Measurements from ENCODE around the gene CSTPP1. TPM values are rescaled to one million over a fixed set of nuclear protein-coding genes. Genes with fewer than 3 reads are reported as not detected.
"Not testable (repeated sequence)": the region's sequence is repeated elsewhere in the genome, so short reads cannot be mapped to it uniquely, and the experiment has no call there.

CSTPP1 gene
- total and polyA plus RNA-seq, 5 experiments from 2014 or later = 13.2 to 20.4 (median 16.1) TPM

GRCh38 chr11:46947399-46948077 is 11.0 kb downstream of the CSTPP1 start:
- Mint-ChIP-seq H3K27ac (no peak overlapping the region), H3K4me3 (no peak overlapping the region), H3K9me3 (no peaks in the 10 kb centered on the region), H3K36me3 (peaks cover 0 to 16% (median 4%) of the 10 kb centered on the region in 3 donors), H3K4me1 (peaks cover 0 to 6% (median 2%) of the 10 kb centered on the region in 4 donors), H3K27me3 (no peaks in the 10 kb centered on the region)
- ATAC-seq (no peak), DNase-seq (no peak)
- POLR2A ChIA-PET = no interaction called here

GRCh38 chr11:46948378-46949131 is 12.0 kb downstream of the CSTPP1 start:
- Mint-ChIP-seq H3K36me3 (peaks cover 0 to 13% (median 4%) of the 10 kb centered on the region in 3 donors), H3K4me3 (no peak overlapping the region), H3K27ac (no peak overlapping the region), H3K4me1 (peaks cover 0 to 9% (median 6%) of the 10 kb centered on the region in 4 donors), H3K9me3 (no peaks in the 10 kb centered on the region), H3K27me3 (no peaks in the 10 kb centered on the region)
- no peak for DNase-seq
- POLR2A ChIA-PET = no interaction called here
- no peak for ATAC-seq

GRCh38 chr11:46949297-46949696 is 12.7 kb downstream of the CSTPP1 start:
- no peak overlapping the region for H3K4me3 Mint-ChIP-seq
- ATAC-seq (no peak), DNase-seq (no peak)
- POLR2A ChIA-PET = interaction anchor here (0.7 kb wide), 1 partner anchor 131 kb away, joined by 5 read pairs; no protein-coding TSS in a partner anchor
- peaks cover 0 to 9% (median 6%) of the 10 kb centered on the region in 4 donors for H3K4me1 Mint-ChIP-seq
- no peaks in the 10 kb centered on the region for H3K27me3 Mint-ChIP-seq
- peaks cover 0 to 12% (median 4%) of the 10 kb centered on the region in 3 donors for H3K36me3 Mint-ChIP-seq
- H3K27ac Mint-ChIP-seq = no peak overlapping the region
- H3K9me3 Mint-ChIP-seq = no peaks in the 10 kb centered on the region

GRCh38 chr11:46951864-46952263 is 15.3 kb downstream of the CSTPP1 start:
- H3K27me3 Mint-ChIP-seq = no peaks in the 10 kb centered on the region
- H3K4me1 Mint-ChIP-seq = peaks cover 0 to 9% (median 6%) of the 10 kb centered on the region in 4 donors
- DNase-seq = no peak
- no peak overlapping the region for H3K4me3 Mint-ChIP-seq
- H3K36me3 Mint-ChIP-seq = peaks cover 0 to 9% (median 4%) of the 10 kb centered on the region in 3 donors
- H3K27ac Mint-ChIP-seq = no peak overlapping the region
- ATAC-seq = no peak
- POLR2A ChIA-PET = no interaction called here
- H3K9me3 Mint-ChIP-seq = no peaks in the 10 kb centered on the region

- Mint-ChIP-seq H3K27me3 (no peaks in the 10 kb centered on the region), H3K9me3 (no peaks in the 10 kb centered on the region), H3K36me3 (peaks cover 0 to 9% (median 4%) of the 10 kb centered on the region in 3 donors), H3K27ac (peak overlapping the region in 2 of 10 donors; percentile 12 to 43), H3K4me1 (peaks cover 0 to 9% (median 6%) of the 10 kb centered on the region in 4 donors), H3K4me3 (no peak overlapping the region)
- ATAC-seq = no peak
- DNase-seq = no peak
- POLR2A ChIA-PET = no interaction called here
Measured at GRCh38 chr11:46952553-46952952, 16.0 kb downstream of the CSTPP1 start.

DNA sequence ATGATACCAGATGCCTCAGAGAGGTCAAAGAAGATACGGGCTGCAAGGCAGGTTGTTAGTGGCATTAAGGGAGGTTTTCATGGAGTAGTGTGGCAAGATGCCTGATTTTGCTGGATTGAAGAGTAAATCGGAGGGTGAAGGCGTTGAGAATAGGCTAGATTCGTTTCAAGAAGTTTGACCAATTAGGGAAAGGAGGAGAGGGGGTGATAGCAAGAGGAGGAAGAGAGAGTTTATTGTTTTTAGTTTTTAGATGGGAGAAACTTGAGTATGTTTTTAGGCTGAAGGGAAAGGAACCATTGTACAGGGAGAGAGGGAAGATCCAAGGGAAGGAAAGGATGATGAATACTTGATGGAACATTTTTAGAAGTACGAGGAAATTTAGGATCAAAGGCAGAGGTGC is 16.5 kb downstream of the CSTPP1 start:
- no peak overlapping the region for H3K4me3 Mint-ChIP-seq
- POLR2A ChIA-PET = no interaction called here
- no peaks in the 10 kb centered on the region for H3K9me3 Mint-ChIP-seq
- H3K36me3 Mint-ChIP-seq = peaks cover 0 to 8% (median 6%) of the 10 kb centered on the region in 3 donors
- H3K27ac Mint-ChIP-seq = peak overlapping the region in 2 of 10 donors; percentile 5 to 12
- H3K4me1 Mint-ChIP-seq = peaks cover 0 to 9% (median 6%) of the 10 kb centered on the region in 4 donors
- DNase-seq (no peak), ATAC-seq (no peak)
- H3K27me3 Mint-ChIP-seq = no peaks in the 10 kb centered on the region

DNA sequence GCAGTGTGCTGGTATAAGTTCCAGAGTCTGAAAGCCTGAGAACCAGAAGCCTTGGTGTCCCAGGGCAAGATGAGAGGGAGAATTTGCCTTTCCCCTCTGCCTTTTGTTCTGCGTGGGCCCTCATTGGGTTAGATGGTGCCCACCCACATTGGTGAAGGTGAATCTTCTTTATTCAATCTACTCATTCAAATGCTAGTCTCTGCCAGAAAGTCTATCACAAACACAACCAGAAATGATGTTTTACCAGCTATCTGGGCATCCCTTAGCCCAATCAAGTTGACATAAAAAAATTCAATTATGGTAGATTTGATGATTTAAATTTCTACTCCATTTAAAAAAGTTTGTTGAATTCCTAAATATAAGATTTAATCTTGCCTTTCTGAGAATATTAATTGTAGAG is 22.2 kb downstream of the CSTPP1 start:
- Mint-ChIP-seq H3K36me3 (peaks cover 19 to 40% (median 24%) of the 10 kb centered on the region in 3 donors), H3K27me3 (no peaks in the 10 kb centered on the region), H3K4me1 (no peaks in the 10 kb centered on the region)

DNA sequence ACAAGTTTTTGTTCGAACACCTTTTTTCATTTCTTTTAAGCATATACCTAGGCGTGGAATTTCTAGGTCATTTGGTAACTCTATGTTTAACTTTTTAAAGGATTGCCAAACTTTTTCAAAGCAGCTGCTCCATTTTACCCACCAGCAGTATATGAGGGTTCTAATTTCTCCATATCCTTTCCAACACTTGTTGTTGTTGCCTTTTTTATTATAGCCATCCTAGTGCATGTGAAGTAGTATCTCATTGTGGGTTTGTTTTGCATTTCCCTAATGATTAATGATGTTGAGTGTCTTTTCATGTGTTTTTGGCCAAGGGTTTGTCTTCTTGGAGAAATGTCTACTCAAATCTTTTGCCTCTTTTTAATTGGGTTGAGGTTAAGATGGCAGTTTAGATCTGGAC is 24.5 kb downstream of the CSTPP1 start:
- Mint-ChIP-seq H3K4me1 (peaks cover 0 to 2% (median 0%) of the 10 kb centered on the region in 4 donors), H3K4me3 (no peak overlapping the region), H3K27me3 (no peaks in the 10 kb centered on the region), H3K36me3 (peaks cover 19 to 47% (median 31%) of the 10 kb centered on the region in 3 donors), H3K27ac (no peak overlapping the region), H3K9me3 (peaks cover 0 to 14% (median 10%) of the 10 kb centered on the region in 9 donors)
- DNase-seq (no peak), ATAC-seq (no peak)
- POLR2A ChIA-PET = no interaction called here

More for the DNA sequence above, 22.2 kb downstream of the CSTPP1 start:
- Mint-ChIP-seq H3K27ac (peak overlapping the region in 2 of 10 donors; percentile 20 to 73), H3K9me3 (peaks cover 0 to 14% (median 10%) of the 10 kb centered on the region in 9 donors), H3K4me3 (no peak overlapping the region)
- ATAC-seq (no peak), DNase-seq (no peak)
- POLR2A ChIA-PET = no interaction called here

- H3K27me3 Mint-ChIP-seq, ATAC-seq, POLR2A ChIA-PET, DNase-seq, H3K27ac Mint-ChIP-seq, H3K4me1 Mint-ChIP-seq, H3K4me3 Mint-ChIP-seq: not testable (repeated sequence)
- peaks cover 19 to 47% (median 34%) of the 10 kb centered on the region in 3 donors for H3K36me3 Mint-ChIP-seq
- H3K9me3 Mint-ChIP-seq = peaks cover 0 to 14% (median 10%) of the 10 kb centered on the region in 9 donors
Measured at GRCh38 chr11:46961886-46962285, 25.3 kb downstream of the CSTPP1 start.

DNA sequence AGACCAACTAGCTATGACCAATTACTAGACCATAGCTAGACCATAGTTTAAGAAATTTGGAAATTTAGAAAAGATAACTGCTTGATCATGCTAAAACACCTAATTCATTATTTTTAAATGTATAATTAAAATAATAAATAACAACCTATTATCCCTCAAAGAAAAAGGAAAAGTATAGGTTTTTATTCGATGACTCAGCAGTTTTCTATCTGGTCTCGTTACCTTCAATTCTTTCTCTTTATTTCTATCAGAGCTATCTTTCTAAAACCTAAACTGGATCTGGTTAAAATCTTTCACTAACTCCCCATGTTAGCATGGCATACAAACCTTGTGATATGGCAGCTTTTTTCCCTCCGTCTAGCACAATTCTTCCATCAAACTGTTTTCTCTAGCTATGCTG is 27.3 kb downstream of the CSTPP1 start:
- Mint-ChIP-seq H3K36me3 (peaks cover 14 to 38% (median 30%) of the 10 kb centered on the region in 3 donors), H3K9me3 (peaks cover 0 to 9% (median 5%) of the 10 kb centered on the region in 9 donors), H3K4me1 (peaks cover 0 to 2% (median 0%) of the 10 kb centered on the region in 4 donors), H3K27ac (no peak overlapping the region), H3K4me3 (no peak overlapping the region), H3K27me3 (no peaks in the 10 kb centered on the region)
- ATAC-seq (no peak), DNase-seq (no peak)
- POLR2A ChIA-PET = no interaction called here

GRCh38 chr11:46966773-46967172 is 30.2 kb downstream of the CSTPP1 start:
- H3K27me3 Mint-ChIP-seq = no peaks in the 10 kb centered on the region
- H3K4me1 Mint-ChIP-seq = peaks cover 0 to 2% (median 0%) of the 10 kb centered on the region in 4 donors
- peaks cover 0 to 15% (median 14%) of the 10 kb centered on the region in 3 donors for H3K36me3 Mint-ChIP-seq
- no peak overlapping the region for H3K27ac Mint-ChIP-seq
- ATAC-seq (no peak), DNase-seq (no peak)
- no peaks in the 10 kb centered on the region for H3K9me3 Mint-ChIP-seq
- no peak overlapping the region for H3K4me3 Mint-ChIP-seq
- POLR2A ChIA-PET = no interaction called here

DNA sequence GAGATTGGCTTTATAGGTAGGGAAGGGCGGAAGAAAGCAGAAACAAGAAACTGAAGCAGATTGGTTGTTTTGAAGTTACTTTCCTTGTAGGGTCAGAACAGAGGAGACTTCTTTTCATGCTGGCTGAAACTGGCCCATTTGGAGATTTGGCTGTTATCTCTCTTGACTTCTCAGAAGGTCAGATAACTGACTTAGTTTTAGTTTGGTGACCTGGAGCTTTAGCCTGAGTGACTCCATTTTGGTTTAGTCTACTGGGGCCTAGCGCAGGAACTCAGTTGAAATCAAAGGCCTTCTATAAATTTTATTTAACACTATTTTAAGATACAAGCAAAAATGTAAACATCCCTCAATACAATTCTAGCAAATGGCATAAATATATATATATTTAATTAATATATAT is 31.4 kb downstream of the CSTPP1 start:
- POLR2A ChIA-PET = no interaction called here
- ATAC-seq = no peak
- H3K4me3 Mint-ChIP-seq = no peak overlapping the region
- DNase-seq = no peak
- H3K27me3 Mint-ChIP-seq = no peaks in the 10 kb centered on the region
- H3K9me3 Mint-ChIP-seq = no peaks in the 10 kb centered on the region
- peaks cover 0 to 2% (median 0%) of the 10 kb centered on the region in 4 donors for H3K4me1 Mint-ChIP-seq
- H3K36me3 Mint-ChIP-seq = peaks cover 0 to 14% (median 11%) of the 10 kb centered on the region in 3 donors
- H3K27ac Mint-ChIP-seq = no peak overlapping the region

DNA sequence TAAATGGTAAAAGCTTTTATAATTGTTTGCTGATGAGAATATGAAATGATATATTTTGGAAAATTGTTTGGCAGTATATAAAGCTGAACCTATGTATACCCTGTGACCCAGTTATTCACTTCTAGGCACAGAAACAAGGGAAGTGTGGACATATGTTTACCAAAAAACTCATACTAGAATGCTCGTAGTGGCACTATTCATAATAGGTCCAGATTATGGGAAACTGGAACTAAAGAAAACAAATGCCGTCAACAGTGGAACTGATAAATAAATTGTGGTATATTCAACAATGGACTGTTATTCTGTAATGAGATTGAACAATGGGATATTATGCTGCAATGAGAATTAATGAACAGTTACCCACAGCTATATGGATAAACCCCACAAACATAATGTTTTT is 32.8 kb downstream of the CSTPP1 start:
- POLR2A ChIA-PET = no interaction called here
- ATAC-seq (no peak), DNase-seq (no peak)
- H3K27ac Mint-ChIP-seq = no peak overlapping the region
- H3K36me3 Mint-ChIP-seq = peaks cover 0 to 15% (median 10%) of the 10 kb centered on the region in 3 donors
- H3K4me3 Mint-ChIP-seq = no peak overlapping the region
- H3K9me3 Mint-ChIP-seq = no peaks in the 10 kb centered on the region
- H3K27me3 Mint-ChIP-seq = no peaks in the 10 kb centered on the region
- peaks cover 0 to 2% (median 0%) of the 10 kb centered on the region in 4 donors for H3K4me1 Mint-ChIP-seq
